Right atrium auricular region (tissue), 2 donors: Measurements from ENCODE around the gene MLXIPL. TPM values are rescaled to one million over a fixed set of nuclear protein-coding genes. Genes with fewer than 3 reads are reported as not detected.
A peak's percentile ranks its signal among the peaks of the same experiment; 100 is the strongest.

Experiments
- DNase-seq: peaks from one replicate; pipeline ENCODE4 v3.0.0-alpha.2; 2019; ENCODE audit warnings: low spot score
- H3K27ac ChIP-seq, 2 donors: fragments of 200-600 bp; sonication (generic); 1 replicate in 1 of 2; 2 replicates in 1 of 2; pipeline ENCODE4 v1.5.1; 2016 to 2019
- H3K27me3 ChIP-seq, 2 donors: fragments of 200-600 bp; sonication (generic); one replicate each; pipeline versions ENCODE4 v1.5.1 to v1.6.0; 2017 to 2019
- H3K36me3 ChIP-seq: fragments of 200-600 bp; sonication (generic); one replicate; pipeline ENCODE4 v1.5.1; 2016
- H3K4me1 ChIP-seq, 2 donors: fragments of 200-600 bp; sonication (generic); one replicate each; pipeline versions ENCODE4 v1.5.1 to v1.6.0; 2017 to 2019
- H3K4me3 ChIP-seq, 2 donors: fragments of 200-600 bp; sonication (generic); 1 replicate in 1 of 2; 2 replicates in 1 of 2; pipeline ENCODE4 v1.5.1; 2017 to 2019; ENCODE audit warnings: mild to moderate bottlenecking in 1 of 2, moderate library complexity in 1 of 2
- H3K9me3 ChIP-seq, 2 donors: fragments of 200-600 bp; sonication (generic); one replicate each; pipeline ENCODE4 v1.5.1; 2019
- CTCF ChIP-seq, 2 donors: fragments of 200-600 bp; sonication (generic); IDR thresholded peaks; one replicate each; pipeline ENCODE4 v1.5.1; 2019; ENCODE audit warnings: antibody characterized with exemption in 2 of 2
- total RNA-seq, 2 donors: library from RNA; depleted of rRNA; stranded (reverse); fragments of >200 nt; gene quantifications; one replicate each; pipeline ENCODE4 v1.1.0, GENCODE V29; 2016

The MLXIPL gene
- total RNA-seq, 2 donors from 2014 or later, result 0.41 to 1.3 TPM

GRCh38 chr7:73565675-73566340 lies 58.5 kb downstream of the MLXIPL start:
- TF ChIP-seq CTCF (IDR thresholded peaks at IDR 0.05), result no peak
- Histone ChIP-seq H3K27ac (no peak overlapping the region), H3K36me3 (peaks cover 11% of the 10 kb centered on the region), H3K9me3 (no peaks in the 10 kb centered on the region), H3K4me1 (no peaks in the 10 kb centered on the region), H3K27me3 (no peaks in the 10 kb centered on the region), H3K4me3 (peak overlapping the region in 1 of 2 donors; percentile 13)
- no peak for DNase-seq

- no peak for TF ChIP-seq CTCF (IDR thresholded peaks at IDR 0.05)
These were observed 64.0 kb downstream of the MLXIPL start for GRCh38 chr7:73560109-73560835.

GRCh38 chr7:73557397-73558257 lies 66.7 kb downstream of the MLXIPL start, which contains the start of gene BCL7B:
Gene BCL7B (minus strand): TSS chr7:73557690. CDS start chr7:73557578, 112 bp downstream.
- peak; percentile 63 for DNase-seq
- Histone ChIP-seq H3K27ac (peak within 1 kb of the TSS; percentile 98 to 99), H3K36me3 (peaks cover 11% of the 10 kb centered on the region), H3K4me3 (peak within 1 kb of the TSS; percentile 75 to 94), H3K9me3 (no peaks in the 10 kb centered on the region), H3K4me1 (peaks cover 0 to 41% of the 10 kb centered on the region in 2 donors), H3K27me3 (no peaks in the 10 kb centered on the region)
- no peak for TF ChIP-seq CTCF (IDR thresholded peaks at IDR 0.05)

More at GRCh38 chr7:73560109-73560835, 64.0 kb downstream of the MLXIPL start:
- no peak overlapping the region for H3K27ac ChIP-seq
- H3K27me3 ChIP-seq, result no peaks in the 10 kb centered on the region
- no peak overlapping the region for H3K4me3 ChIP-seq
- H3K9me3 ChIP-seq, result no peaks in the 10 kb centered on the region
- no peaks in the 10 kb centered on the region for H3K36me3 ChIP-seq
- H3K4me1 ChIP-seq, result peaks cover 0 to 29% of the 10 kb centered on the region in 2 donors
- DNase-seq, result no peak

GRCh38 chr7:73557108-73557396 lies 67.3 kb downstream of the MLXIPL start:
- Histone ChIP-seq H3K4me3 (peak overlapping the region; percentile 75 to 94), H3K27me3 (no peaks in the 10 kb centered on the region), H3K36me3 (peaks cover 12% of the 10 kb centered on the region), H3K9me3 (no peaks in the 10 kb centered on the region), H3K4me1 (peaks cover 0 to 41% of the 10 kb centered on the region in 2 donors), H3K27ac (peak overlapping the region; percentile 98 to 99)
- no peak for TF ChIP-seq CTCF (IDR thresholded peaks at IDR 0.05)
- peak; percentile 96 for DNase-seq

- Histone ChIP-seq H3K27ac (peak overlapping the region; percentile 98 to 99), H3K9me3 (no peaks in the 10 kb centered on the region), H3K27me3 (no peaks in the 10 kb centered on the region), H3K36me3 (peaks cover 18% of the 10 kb centered on the region), H3K4me3 (peak overlapping the region; percentile 75 to 94), H3K4me1 (peaks cover 0 to 41% of the 10 kb centered on the region in 2 donors)
- TF ChIP-seq CTCF (IDR thresholded peaks at IDR 0.05), result no peak
- DNase-seq, result no peak
These were observed 67.9 kb downstream of the MLXIPL start for GRCh38 chr7:73556208-73557107.
